HEK293T (cell line): ENCODE results near the gene AS3MT.
"Not testable (repeated sequence)": the region's sequence is repeated elsewhere in the genome, so short reads cannot be mapped to it uniquely, and the experiment has no call there.

ENCODE experiments used
- ARNT ChIP-seq: fragments of 450-650 bp; IDR thresholded peaks from 2 replicates; pipeline ENCODE4 v1.6.1; 2017; ENCODE audit warnings: mild to moderate bottlenecking
- BHLHE40 ChIP-seq: fragments of 450-650 bp; IDR thresholded peaks from 2 replicates; pipeline ENCODE4 v1.6.1; 2016; ENCODE audit warnings: mild to moderate bottlenecking, moderate library complexity, borderline replicate concordance
- ELF4 ChIP-seq: fragments of 450-650 bp; IDR thresholded peaks from 2 replicates; pipeline ENCODE4 v1.6.1; 2017; ENCODE audit warnings: antibody characterized with exemption
- FOXM1 ChIP-seq: fragments of 450-650 bp; IDR thresholded peaks from 2 replicates; pipeline ENCODE4 v1.6.1; 2017; ENCODE audit warnings: mild to moderate bottlenecking, borderline replicate concordance
- HDGF ChIP-seq: fragments of 450-650 bp; IDR thresholded peaks from 2 replicates; pipeline ENCODE4 v1.6.1; 2017; ENCODE audit warnings: antibody characterized with exemption, borderline replicate concordance
- LEF1 ChIP-seq: fragments of 450-650 bp; IDR thresholded peaks from 2 replicates; pipeline ENCODE4 v1.6.1; 2017; ENCODE audit warnings: mild to moderate bottlenecking, borderline replicate concordance
- NFRKB ChIP-seq: fragments of 450-650 bp; IDR thresholded peaks from 2 replicates; pipeline ENCODE4 v1.6.1; 2016; ENCODE audit warnings: mild to moderate bottlenecking, moderate library complexity
- SP1 ChIP-seq: fragments of 450-650 bp; IDR thresholded peaks from 2 replicates; pipeline ENCODE4 v1.6.1; 2017
- SUZ12 ChIP-seq: fragments of 450-650 bp; IDR thresholded peaks from 2 replicates; pipeline ENCODE4 v1.6.1; 2016; ENCODE audit warnings: mild to moderate bottlenecking
- TARDBP ChIP-seq: fragments of 450-650 bp; IDR thresholded peaks from 2 replicates; pipeline ENCODE4 v1.6.1; 2016
- TF ChIP-seq, protein P1 (sequence below): fragments of 450-650 bp; IDR thresholded peaks from 2 replicates; pipeline ENCODE4 v1.6.1; 2016

GRCh38 chr10:102838276-102838927 lies 30.9 kb upstream of the AS3MT start:
- not testable (repeated sequence) for TF ChIP-seq HDGF, ELF4, LEF1, BHLHE40, SP1, NFRKB, FOXM1, SUZ12, TARDBP, ARNT
- TF ChIP-seq, protein P1, sequence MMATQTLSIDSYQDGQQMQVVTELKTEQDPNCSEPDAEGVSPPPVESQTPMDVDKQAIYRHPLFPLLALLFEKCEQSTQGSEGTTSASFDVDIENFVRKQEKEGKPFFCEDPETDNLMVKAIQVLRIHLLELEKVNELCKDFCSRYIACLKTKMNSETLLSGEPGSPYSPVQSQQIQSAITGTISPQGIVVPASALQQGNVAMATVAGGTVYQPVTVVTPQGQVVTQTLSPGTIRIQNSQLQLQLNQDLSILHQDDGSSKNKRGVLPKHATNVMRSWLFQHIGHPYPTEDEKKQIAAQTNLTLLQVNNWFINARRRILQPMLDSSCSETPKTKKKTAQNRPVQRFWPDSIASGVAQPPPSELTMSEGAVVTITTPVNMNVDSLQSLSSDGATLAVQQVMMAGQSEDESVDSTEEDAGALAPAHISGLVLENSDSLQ, result not testable (repeated sequence)
